Fibroblast of skin of back (primary cell): ENCODE data around the gene NDUFAF2. TPM values are rescaled to one million over a fixed set of nuclear protein-coding genes. Genes with fewer than 3 reads are reported as not detected.
"Not testable (repeated sequence)": the region's sequence is repeated elsewhere in the genome, so short reads cannot be mapped to it uniquely, and the experiment has no call there.

Source experiments
- DNase-seq: peaks from one replicate; pipeline ENCODE4 v3.0.0-alpha.2; 2013
- polyA plus RNA-seq, 2 experiments: library from polyadenylated mRNA; unstranded; fragments of 120-200 nt; gene quantifications; one replicate each; pipeline ENCODE4 v1.2.1, GENCODE V29; 2013; ENCODE audit not compliant: insufficient read length in 2 of 2

NDUFAF2 gene, protein sequence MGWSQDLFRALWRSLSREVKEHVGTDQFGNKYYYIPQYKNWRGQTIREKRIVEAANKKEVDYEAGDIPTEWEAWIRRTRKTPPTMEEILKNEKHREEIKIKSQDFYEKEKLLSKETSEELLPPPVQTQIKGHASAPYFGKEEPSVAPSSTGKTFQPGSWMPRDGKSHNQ
- 42.7 TPM for polyA plus RNA-seq (2013, experiment 1 of 2; ENCODE audit: insufficient read length)
- polyA plus RNA-seq (2013, experiment 2 of 2; ENCODE audit: insufficient read length) = 32.8 TPM

DNA sequence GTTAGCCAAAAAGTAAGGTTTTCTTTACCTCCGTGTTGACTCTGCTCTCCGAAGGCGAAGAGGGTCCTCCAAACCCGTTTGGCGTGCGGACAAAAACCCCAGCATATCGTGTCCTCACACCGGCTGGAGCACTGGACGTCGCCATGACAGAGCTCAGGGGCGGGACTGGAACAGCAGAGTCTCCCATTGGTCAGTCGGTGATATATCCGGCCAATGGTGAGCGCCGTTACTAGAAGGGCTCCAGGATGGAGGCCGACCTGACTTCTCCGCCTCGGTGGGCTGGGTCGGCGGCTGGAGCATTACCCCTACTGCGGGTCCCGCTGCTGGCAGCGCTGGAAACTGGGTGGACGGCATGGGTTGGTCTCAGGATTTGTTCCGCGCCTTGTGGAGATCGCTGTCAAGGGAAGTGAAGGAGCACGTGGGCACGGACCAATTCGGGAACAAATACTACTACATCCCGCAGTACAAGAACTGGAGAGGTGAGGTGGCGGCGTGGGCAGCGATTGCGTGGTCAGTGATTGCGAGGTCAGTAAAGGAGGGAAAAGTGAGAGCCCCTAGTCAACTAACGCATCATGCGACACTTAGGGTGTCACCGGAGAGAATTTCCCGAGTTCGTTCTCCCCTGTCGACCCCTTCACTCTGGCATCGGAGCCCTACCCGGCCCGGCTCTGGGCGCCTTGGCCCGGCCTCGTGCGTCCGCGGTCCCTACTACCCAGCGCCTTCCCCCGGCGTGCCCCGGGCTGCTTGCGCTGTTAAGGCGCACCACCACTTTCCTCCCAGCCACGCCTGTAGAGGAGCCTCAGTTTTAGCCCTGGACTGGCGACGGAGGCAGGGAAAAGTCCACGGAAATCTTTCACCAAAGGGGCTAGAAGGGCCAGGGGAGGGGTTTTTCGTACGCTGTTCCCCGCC lies at the start of gene NDUFAF2, which contains the start of gene ERCC8:
TSS of gene NDUFAF2 (plus strand) at position 302 of the 909 bp plus-strand sequence. CDS start at position 353, 51 bp downstream.
TSS of gene ERCC8 (minus strand) at position 167 of the 909 bp plus-strand sequence. CDS start at position 105, 62 bp downstream.
- DNase-seq = peak; percentile 94

DNA sequence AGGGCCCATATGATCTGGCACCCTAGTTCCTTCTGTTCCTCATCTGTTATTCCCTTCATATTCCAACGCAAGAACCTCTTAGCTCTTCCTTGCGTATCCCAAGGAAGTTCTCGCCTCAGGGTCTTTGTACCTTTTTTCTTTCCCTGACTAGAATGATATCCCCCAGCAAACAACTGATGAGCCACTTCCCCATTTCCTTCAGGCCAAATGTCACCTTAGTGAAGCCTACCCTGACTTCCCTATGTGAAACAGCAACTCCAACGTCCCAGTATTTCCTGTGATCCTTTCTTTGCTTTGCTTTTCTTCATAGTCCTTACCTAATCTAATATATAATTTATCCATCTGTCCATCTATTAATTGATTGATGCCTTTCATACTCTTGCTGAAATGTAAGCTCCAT lies 48.0 kb upstream of the NDUFAF2 start:
- no peak for DNase-seq

DNA sequence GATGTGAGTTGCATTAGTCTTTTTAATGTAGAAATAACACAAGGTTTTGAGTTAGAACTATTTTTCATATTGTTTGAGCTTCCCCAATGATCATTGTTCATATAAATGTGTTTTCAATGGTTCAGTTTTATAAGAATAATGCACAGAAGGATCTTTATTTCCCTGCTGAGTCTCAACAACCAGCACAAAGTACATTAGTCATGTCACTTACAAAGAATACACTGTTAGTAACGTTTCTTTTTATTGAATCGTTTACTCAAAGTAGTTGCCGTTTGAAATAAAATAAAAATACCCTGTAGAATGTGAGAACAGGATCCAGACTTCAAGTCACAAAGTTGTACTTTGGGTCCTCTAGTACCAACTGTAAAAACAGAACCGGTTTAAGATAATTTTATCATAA lies 41.6 kb upstream of the NDUFAF2 start:
- DNase-seq = no peak

DNA sequence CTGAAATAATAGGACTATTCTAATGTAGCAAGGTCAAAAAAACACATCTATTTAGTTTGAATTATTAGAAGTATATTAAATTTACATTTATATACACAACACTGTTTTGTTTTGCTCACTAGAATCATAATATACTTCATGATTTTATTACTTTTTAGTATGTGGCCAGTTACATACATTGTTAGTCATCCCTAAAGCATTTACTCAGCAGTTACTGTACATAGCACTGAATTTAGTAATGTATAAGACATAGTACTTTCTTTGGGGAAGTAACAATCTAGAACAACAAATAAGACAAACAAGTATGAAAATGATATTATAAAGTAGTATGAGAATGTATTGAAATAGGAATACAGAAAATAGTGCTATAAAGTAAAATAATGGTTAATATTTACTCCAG lies 28.4 kb upstream of the NDUFAF2 start:
- peak; percentile 62 for DNase-seq

DNA sequence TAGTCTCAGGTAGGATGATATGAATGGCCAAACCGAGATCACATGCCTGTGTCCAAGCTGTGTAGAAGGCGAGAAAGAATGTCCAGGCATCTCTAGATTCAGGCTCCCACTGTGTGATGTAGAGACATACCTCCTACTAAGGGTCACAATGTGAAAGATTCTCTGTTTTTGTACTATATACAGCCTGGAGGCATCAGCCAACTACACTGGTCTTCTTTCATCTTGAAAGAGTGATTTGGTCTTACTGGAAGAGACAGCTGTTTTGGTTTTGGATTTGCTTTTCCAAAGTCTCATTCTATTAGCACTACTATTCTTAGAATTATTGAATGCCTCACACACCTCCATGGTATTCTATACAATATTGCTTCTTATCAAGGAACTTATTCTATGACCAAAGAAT lies 26.5 kb upstream of the NDUFAF2 start:
- DNase-seq = no peak

DNA sequence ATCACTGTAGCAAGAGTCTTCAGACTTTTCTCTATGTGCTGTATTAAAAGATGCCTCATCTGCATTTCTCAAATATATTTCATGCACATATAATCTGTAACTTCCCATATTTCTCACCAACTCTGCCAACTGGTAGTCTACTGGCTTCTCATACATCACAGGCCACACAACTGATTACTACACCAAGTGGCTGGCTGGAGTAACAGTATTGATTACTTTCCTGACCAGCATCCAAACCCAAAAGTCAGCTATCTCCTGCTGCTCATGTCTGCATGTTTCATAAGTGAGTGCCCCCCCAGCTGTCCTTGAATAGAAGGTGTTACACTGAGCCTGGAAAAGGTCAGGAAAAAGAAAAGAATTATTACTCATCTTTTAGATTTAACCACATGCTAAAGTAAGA lies 17.6 kb upstream of the NDUFAF2 start:
- DNase-seq = no peak

DNA sequence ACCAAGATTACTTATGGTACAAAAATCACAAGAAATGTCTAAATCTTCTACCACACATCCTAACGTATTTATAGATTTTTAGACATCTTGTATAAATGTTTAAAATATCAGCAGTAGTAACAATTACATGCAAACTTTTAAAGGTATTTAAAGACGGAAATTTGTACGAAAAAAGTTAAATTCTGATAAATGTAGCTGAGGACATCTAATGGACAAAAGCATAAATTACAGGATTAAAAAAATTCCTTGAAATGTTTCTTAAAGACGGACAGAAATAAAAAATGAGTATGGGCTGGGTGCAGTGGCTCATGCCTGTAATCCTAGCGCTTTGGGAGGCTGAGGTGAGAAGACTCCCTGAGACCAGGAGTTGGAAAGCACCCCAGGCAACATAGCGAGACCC lies 16.0 kb upstream of the NDUFAF2 start:
- no peak for DNase-seq

DNA sequence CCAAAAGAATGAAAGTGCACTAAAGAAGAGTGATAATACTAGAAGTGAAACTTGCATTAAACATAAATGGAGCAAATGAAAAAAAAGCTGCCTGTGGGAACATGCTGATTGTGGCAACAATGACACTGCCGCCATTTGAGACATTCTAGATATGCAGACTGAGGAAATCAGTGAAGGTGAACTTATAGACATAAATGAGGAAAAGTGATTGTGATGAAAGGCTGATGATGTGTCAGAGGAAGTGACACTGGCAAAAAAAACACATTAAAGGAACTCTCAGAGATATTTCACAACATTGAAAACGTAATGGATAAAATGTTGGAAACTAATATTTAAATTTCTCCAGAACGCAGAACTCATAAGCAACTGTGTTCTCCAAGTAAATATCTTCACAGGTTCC lies 1.4 kb upstream of the NDUFAF2 start:
- DNase-seq = no peak

DNA sequence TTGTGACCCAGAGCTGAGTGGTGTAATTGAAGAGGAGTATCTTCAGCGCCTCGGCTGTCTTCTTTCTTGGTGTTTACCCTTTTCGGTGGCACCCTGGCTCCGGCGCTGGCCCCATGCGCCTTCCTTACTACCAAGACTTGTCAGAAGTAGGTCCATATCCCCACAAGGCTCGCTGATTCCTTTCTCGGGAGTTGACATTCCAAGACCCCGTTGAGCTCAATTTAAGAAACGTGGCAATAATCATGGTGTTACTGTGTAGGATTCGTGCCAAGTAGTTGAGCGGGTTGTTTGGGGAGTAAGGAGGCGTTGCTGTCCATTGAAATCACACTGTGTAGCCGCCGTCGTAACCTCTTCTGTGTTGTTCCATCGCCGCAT lies 795 bp downstream of the NDUFAF2 start:
- peak; percentile 60 for DNase-seq

DNA sequence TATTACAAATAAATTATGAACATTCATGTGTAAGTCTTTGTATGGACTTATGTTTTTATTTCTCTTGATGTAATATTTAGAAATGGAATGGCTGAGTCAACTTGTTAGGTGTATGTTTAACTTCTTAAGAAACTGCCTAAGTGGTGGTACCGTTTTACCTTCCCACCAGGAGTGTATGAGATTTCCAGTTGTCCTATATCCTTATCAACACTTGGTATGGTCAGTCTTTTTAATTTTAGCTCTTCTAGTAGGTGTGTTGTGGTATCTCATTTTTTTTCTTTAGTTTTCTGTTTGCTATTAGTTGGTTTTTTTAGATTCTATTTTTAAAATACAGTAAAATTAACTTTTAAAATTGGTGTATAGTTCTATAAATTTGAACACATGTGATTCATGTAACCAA lies 3.7 kb downstream of the NDUFAF2 start:
- DNase-seq = no peak

DNA sequence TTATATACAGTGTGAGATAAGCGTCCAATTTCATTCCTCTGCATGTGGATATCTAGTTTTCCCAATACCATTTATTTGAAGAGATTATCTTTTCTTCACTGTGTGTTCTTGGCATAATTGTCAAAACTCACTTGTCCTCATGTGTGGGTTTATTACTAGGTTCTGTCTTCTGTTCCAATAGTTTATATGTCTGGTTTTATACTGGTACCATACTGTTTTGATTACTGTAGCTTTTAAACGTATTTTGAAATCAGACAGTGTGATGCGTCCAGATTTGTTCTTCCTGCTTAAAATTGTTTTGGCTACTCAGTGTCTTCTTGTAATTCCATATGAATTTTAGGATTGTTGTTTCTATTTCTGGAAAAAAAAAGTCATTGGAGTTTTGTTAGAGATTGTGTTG lies 10.2 kb downstream of the NDUFAF2 start:
- DNase-seq = no peak

DNA sequence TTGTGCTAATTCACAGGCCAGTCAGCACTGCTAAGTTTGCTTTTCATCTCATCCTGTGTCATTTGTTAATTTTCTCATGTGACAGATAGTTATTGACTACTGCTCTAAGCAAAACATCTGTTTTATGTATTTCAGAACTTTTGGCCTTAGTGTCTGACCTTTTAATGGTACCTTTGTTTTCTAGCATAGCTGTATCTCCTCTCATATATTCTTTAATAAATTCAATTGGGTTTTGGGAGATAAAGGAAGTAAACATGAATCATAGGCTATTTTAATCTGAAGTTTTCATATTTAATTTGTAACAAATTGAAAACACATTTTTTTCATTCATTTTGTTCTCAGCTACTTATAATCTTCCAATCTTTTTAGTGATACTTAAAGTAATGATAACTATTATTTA lies 13.1 kb downstream of the NDUFAF2 start:
- no peak for DNase-seq

DNA sequence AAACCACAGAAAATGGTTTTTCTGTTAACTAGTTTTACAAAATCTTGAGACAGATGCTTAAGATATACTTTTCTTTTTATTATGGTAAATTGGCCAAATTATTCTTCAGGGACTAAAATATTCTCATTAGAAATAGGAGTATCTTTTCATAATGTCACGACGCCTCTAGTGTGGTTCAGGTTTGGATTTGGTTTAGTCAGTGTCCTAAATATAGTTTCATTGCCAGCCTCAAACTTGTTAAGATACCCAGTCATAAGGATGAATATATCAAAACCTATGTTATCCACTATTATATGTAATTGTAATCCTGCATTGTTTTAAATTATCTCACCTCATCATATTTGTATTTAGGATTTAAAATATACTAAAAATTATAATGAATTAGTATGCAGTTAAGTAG lies 13.7 kb downstream of the NDUFAF2 start:
- DNase-seq = no peak

DNA sequence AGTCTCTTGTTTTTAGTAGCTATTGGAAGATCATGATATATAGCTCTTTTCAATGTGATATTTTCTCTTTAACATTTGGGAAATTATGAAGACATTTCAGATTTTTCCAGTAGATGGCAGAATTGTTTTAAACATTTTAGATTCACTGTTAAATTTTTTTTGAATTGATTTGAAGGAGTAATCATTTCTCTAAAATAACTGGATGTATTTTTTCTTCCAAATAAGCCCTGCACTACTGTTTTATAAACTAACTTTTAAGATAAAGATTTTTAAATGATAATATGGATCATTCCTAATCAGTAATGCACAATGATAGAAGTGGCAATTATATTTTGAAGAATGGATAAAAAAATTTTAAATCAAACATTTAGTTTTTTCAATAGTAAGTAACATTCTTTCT lies 14.2 kb downstream of the NDUFAF2 start:
- DNase-seq = peak; percentile 42

DNA sequence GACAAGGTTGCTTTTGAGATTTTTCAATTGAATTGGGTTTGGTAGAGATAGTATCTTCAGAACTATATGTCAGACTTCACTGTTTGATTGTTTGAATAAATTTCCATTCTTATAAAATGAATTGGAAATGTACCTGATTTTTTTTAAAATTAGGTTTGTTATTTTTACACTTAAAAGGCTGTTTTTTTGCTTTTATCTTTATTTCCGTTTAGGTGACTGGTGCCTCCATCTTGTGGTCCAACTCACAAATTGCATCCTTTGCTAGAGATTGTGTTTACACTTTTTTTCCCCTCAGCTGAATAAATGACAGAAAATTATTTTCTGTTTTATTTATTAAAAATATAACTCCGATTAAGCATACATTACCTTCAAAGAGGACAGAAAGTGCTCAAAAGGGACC lies 15.6 kb downstream of the NDUFAF2 start:
- peak; percentile 18 for DNase-seq

DNA sequence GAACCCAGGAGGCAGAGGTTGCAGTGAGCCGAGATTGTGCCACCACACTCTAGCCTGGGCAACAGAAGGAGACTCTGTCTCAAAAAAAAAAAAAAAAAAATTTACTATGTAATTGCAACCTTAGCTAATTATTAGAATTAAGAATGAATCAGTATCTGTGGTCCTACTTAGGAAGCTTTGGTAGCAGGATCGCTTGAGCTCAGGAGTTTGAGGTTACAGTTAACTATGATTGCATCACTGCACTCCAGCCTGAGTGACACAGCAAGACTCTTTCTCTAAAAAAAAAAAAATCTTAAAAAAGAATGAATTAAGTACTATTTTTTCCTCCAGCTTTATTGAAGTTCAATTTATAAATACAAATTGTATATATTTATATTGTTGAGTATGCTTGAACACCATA lies 16.7 kb downstream of the NDUFAF2 start:
- peak; percentile 27 for DNase-seq

DNA sequence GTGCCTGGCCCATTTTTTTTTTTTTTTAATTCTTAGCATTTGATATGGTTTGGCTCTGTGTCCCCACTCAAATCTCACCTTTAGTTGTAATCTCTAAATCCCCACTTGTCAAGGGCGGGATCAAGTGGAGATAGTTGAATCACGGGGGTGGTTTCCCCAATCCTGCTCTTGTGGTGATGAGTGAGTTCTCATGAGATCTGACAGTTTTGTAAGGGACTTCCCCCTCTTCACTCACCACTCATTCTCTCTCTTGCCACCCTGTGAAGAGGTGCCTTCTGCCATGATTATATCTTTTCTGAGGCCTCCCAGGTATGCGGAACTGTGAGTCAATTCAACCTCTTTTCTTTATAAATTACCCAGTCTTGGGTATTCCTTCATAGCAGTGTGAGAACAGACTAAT lies 27.2 kb downstream of the NDUFAF2 start:
- no peak for DNase-seq

DNA sequence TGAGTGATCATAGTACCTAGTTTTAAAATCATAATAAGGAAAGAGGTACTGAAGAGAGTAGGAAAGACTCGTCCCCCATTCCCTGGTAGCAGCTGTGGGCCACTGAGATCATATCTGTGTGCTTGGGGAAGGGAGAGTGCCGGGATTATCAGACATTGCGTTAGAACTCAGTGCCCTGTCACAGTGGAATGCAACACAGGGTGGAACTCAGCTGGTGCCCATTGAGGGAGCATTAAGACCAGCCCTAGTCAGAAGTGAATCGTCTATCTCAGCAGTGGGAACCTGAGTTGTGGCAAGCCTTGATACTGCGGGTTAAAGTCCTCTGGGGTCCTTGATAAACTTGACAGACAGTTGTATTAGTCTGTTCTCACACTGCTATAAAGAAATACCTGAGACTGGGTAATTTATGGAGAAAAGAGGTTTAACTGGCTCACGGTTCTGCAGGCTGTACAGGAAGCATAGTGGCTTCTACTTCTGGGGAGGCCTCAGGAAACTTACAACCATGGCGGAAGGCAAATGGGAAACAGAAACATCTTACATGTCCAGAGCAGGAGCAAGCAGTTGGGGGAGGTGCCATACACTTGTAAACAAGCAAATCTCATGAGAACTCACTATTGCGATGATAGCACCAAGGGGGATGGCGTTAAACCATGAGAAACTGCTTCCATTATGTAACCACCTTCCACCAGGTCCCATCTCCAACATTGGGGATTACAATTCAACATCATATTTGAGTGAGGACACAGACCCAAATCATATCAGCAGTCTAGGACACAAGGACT lies 33.1 kb downstream of the NDUFAF2 start:
- DNase-seq = no peak

DNA sequence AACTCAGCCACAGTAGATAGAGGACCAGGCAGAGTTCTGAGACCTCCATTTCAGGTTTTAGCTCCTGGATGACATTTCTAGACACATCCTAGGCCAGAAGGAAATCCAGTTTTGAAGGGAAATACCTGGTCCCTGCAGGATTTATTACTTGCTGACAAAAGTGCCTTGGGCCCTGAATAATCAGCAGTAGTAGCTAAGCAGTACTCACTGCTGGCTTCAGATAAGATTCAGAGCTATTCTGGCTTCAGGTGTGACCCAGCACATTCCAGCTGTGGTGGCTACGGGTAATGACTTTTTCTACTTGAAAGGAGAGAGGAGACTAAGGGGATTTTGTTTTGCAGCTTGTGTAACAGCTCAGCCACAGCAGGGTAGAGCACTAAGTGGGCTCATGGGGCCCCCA lies 34.0 kb downstream of the NDUFAF2 start:
- no peak for DNase-seq

DNA sequence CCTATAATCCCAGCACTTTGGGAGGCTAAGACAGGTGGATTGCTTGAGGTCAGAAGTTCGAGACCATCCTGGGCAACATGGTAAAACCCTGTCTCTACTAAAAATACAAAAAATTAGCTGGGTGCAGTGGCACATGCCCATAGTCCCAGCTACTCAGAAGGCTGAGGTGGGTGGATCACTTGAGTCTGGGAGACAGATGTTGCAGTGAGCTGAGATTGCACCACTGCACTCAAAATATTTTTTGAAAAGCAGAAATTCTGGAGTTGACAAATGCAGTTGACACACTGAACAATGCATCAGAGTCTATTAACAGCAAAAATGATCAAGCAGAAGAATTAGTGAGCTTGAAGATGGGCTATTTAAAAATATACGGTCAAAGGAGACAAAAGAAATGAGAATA lies 35.5 kb downstream of the NDUFAF2 start:
- no peak for DNase-seq

DNA sequence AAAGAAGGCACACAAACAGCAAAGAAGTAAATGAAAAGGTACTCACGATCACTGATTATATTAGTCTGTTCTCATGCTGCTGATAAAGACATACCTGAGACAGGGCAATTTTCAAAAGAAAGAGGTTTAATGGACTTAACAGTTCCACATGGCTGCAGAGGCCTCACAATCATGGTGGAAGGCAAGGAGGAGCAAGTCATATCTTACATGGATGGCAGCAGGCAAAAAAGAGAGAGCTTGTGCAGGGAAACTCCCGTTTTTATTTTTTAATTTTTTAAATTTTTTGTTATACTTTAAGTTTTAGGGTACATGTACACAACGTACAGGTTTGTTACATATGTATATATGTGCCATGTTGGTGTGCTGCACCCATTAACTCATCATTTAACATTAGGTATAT lies 37.1 kb downstream of the NDUFAF2 start:
- DNase-seq = not testable (repeated sequence)

DNA sequence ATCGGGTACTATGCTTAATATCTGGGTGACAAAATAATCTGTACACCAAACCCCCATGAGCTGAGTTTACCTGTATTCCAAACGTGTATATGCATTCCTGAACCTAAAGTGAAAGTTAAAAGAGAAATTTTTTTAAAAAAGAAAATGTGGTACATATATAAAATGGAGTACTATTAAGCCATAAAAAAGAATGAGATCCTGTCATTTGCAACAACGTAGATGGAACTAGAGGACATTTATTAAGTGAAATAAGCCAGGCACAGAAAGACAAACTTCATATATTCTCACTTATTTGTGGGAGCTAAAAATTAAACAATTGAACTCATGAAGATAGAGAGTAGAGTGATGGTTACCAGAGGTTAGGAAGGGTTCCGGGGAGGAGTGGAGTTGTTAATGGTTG lies 44.8 kb downstream of the NDUFAF2 start:
- DNase-seq = no peak

DNA sequence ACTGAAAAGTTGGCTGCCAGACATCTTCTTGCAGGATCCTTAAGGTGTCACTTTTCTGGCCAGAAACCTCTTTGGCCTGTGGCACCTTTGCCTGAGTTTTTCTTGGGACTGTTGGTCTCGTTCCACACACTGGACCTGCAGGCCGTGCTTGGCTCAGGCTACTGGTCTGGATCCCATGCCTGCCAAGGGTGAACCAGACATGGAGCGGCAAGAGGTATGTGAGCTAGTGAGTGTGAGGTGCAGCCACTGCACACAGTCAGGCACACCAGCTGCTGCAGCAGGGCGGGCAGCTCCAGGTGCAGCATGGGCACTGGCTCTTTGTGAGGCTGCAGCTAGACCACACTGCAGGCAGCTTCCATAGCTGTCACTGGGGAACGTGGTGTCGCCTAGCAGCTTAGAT lies 47.9 kb downstream of the NDUFAF2 start:
- no peak for DNase-seq
